Measurements from ENCODE around the gene CDH18. TPM values are rescaled to one million over a fixed set of nuclear protein-coding genes. Genes with fewer than 3 reads are reported as not detected.

CDH18 gene
- total and polyA plus RNA-seq, 2 of the 4 experiments (the other 2 are of a cell fraction) = 0.24 to 1.1 TPM

DNA sequence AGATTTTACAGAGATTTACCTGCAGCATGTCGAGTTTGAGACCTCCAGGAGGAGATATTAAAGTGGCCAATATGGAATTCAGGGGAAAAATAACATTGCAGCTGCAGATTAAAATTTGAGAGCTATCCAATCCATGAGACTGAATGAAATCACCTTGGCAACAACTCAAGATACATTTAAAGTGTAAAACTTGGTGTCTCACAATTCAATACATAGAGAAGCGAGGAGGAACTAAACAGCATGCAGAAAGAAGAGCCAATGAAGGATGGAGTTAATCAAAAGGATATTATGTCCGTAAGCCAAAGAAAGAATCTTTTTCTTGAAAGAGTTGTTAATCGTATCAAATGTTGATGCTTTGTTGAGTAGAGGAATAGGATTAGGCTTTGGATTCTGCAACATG is 455.1 kb downstream of the CDH18 start:
- in situ Hi-C loops (cut with MboI; ENCODE audit: low sequenced_read_pairs) (no loop called here), dilution Hi-C loops (cut with HindIII; ENCODE audit: low sequenced_read_pairs, unreplicated experiment) (no loop called here), intact Hi-C loops (cut with micrococcal nuclease) (no loop called here)
- no peak overlapping the region for H3K27ac ChIP-seq (ENCODE audit: insufficient read depth, low read length)
- H3K9me3 ChIP-seq (ENCODE audit: control insufficient read depth, insufficient read depth, low read length) = no peaks in the 10 kb centered on the region
- H3K27me3 ChIP-seq (ENCODE audit: control insufficient read depth, insufficient read depth, low read length) = no peaks in the 10 kb centered on the region
- ATAC-seq (ENCODE audit: low read depth) = no peak
- DNase-seq = no peak
- no peak overlapping the region for H2AFZ ChIP-seq (replicated peaks; ENCODE audit: low read length, poor library complexity)
- no peak overlapping the region for H3K4me3 ChIP-seq (ENCODE audit: insufficient read depth, low read depth, low read length)
- no peaks in the 10 kb centered on the region for H4K20me1 ChIP-seq (ENCODE audit: insufficient read depth, low read length)
- H2BK15ac ChIP-seq (ENCODE audit: low read depth, low read length) = no peak overlapping the region
- H3K79me1 ChIP-seq (ENCODE audit: low read depth in 1 of 2, low read length in 2 of 2) = no peaks in the 10 kb centered on the region
- no peak overlapping the region for H4K8ac ChIP-seq (ENCODE audit: low read depth in 2 of 2, low read length in 2 of 2)
- no peak overlapping the region for H3K14ac ChIP-seq (replicated peaks; ENCODE audit: low read depth, low read length)
- no peaks in the 10 kb centered on the region for H3K9me1 ChIP-seq (ENCODE audit: insufficient read depth, low read length)
- H2BK5ac ChIP-seq (ENCODE audit: low read depth, low read length, poor library complexity, severe bottlenecking) = no peak overlapping the region
- H2AK9ac ChIP-seq (replicated peaks; ENCODE audit: low read depth, low read length, poor library complexity) = no peak overlapping the region
- no peak overlapping the region for H3K18ac ChIP-seq (ENCODE audit: low read depth, low read length)
- H3K4me1 ChIP-seq (ENCODE audit: control insufficient read depth, insufficient read depth, low read length) = no peaks in the 10 kb centered on the region
- POLR2A ChIA-PET (ENCODE audit: unreplicated experiment) = no interaction called here
- WGBS, 2 experiments (ENCODE audit: extremely low coverage in 2 of 2, insufficient read length in 1 of 2) = 72% methylated on average over 2 of the region's 4 CpGs; no CpG with 5 or more reads in 1 of the 2 experiments
- H3K4me2 ChIP-seq (ENCODE audit: low read depth, low read length) = no peak overlapping the region
- H3K9ac ChIP-seq (ENCODE audit: low read depth, low read length) = no peak overlapping the region
- CTCF ChIA-PET = no interaction called here
- H4K91ac ChIP-seq (ENCODE audit: insufficient read depth, low read depth, low read length) = no peak overlapping the region
- no peak overlapping the region for H2BK120ac ChIP-seq (ENCODE audit: low read depth, low read length)
- H3K56ac ChIP-seq (ENCODE audit: extremely low read depth, insufficient read depth, low read length) = no peak overlapping the region
- BruUV-seq (replicated peaks) = no TSS peak
- TF ChIP-seq CHD1 (IDR thresholded peaks at IDR 0.05; ENCODE audit: low read depth, low read length) (no peak), CEBPB (IDR thresholded peaks at IDR 0.05; ENCODE audit: low read depth, low read length) (no peak), RCOR1 (IDR thresholded peaks at IDR 0.05; ENCODE audit: insufficient replicate concordance, low read length) (no peak), NFE2L2 (IDR thresholded peaks at IDR 0.05; ENCODE audit: low read depth, low read length) (no peak), POLR2A (IDR thresholded peaks at IDR 0.05; ENCODE audit: low read depth, low read length) (no peak), MAFK (IDR thresholded peaks at IDR 0.05; ENCODE audit: low read depth, low read length) (no peak), MAZ (IDR thresholded peaks at IDR 0.05; ENCODE audit: borderline replicate concordance, low read depth, low read length) (no peak), RAD21 (IDR thresholded peaks at IDR 0.05; ENCODE audit: low read length) (no peak), USF2 (IDR thresholded peaks at IDR 0.05; ENCODE audit: low read depth, low read length) (no peak), BHLHE40 (IDR thresholded peaks at IDR 0.05; ENCODE audit: low read depth, low read length) (no peak), CTCF (conservative IDR thresholded peaks at IDR 0.05; ENCODE audit: low read depth, low read length) (no peak), FOS (IDR thresholded peaks at IDR 0.05; ENCODE audit: low read depth, low read length) (no peak), SMC3 (IDR thresholded peaks at IDR 0.05; ENCODE audit: low read depth, low read length) (no peak), MXI1 (IDR thresholded peaks at IDR 0.05; ENCODE audit: borderline replicate concordance, low read depth, low read length) (no peak), RFX5 (IDR thresholded peaks at IDR 0.05; ENCODE audit: low read depth, low read length) (no peak)
- TF ChIP-seq, protein P1, sequence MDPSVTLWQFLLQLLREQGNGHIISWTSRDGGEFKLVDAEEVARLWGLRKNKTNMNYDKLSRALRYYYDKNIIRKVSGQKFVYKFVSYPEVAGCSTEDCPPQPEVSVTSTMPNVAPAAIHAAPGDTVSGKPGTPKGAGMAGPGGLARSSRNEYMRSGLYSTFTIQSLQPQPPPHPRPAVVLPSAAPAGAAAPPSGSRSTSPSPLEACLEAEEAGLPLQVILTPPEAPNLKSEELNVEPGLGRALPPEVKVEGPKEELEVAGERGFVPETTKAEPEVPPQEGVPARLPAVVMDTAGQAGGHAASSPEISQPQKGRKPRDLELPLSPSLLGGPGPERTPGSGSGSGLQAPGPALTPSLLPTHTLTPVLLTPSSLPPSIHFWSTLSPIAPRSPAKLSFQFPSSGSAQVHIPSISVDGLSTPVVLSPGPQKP (IDR thresholded peaks at IDR 0.05; ENCODE audit: borderline replicate concordance, low read depth, low read length) = no peak
- H2AK5ac ChIP-seq (ENCODE audit: low read depth, low read length) = no peak overlapping the region
- H4K5ac ChIP-seq (ENCODE audit: low read depth, low read length) = no peak overlapping the region
- H2BK20ac ChIP-seq (ENCODE audit: low read depth, low read length) = no peak overlapping the region
- H3K36me3 ChIP-seq (ENCODE audit: control insufficient read depth, insufficient read depth, low read length) = no peaks in the 10 kb centered on the region
- H3K4ac ChIP-seq (ENCODE audit: low read depth, low read length) = no peak overlapping the region
- H3K23ac ChIP-seq (ENCODE audit: low read depth, low read length) = no peak overlapping the region
